ENCODE measurements around the gene ZNF599. TPM values are rescaled to one million over a fixed set of nuclear protein-coding genes. Genes with fewer than 3 reads are reported as not detected.

The ZNF599 gene
- 5.7 and 9.0 TPM in 2 replicates for total RNA-seq (ENCODE audit: low replicate concordance)
- long read RNA-seq, partial matches to known transcripts: 0 of 5 reads
- long read RNA-seq, other reads (novel, unspliced or antisense): 0 of 5 reads

GRCh38 chr19:34772697-34773554 lies at the start of gene ZNF599:
Gene ZNF599 (minus strand): TSS chr19:34773215. CDS start chr19:34772841, 374 bp downstream.
- Mint-ChIP-seq H3K9me3 (peaks cover 6% of the 10 kb centered on the region), H3K4me3 (peak within 1 kb of the TSS; percentile 97), H3K36me3 (peaks cover 9% of the 10 kb centered on the region), H3K4me1 (ENCODE audit: unreplicated experiment) (peaks cover 13% of the 10 kb centered on the region), H3K27ac (peak within 1 kb of the TSS; percentile 84), H3K27me3 (peaks cover 13% of the 10 kb centered on the region)
- peak; percentile 88 for DNase-seq (ENCODE audit: extremely low spot score, unreplicated experiment)
- TF ChIP-seq, protein P1, sequence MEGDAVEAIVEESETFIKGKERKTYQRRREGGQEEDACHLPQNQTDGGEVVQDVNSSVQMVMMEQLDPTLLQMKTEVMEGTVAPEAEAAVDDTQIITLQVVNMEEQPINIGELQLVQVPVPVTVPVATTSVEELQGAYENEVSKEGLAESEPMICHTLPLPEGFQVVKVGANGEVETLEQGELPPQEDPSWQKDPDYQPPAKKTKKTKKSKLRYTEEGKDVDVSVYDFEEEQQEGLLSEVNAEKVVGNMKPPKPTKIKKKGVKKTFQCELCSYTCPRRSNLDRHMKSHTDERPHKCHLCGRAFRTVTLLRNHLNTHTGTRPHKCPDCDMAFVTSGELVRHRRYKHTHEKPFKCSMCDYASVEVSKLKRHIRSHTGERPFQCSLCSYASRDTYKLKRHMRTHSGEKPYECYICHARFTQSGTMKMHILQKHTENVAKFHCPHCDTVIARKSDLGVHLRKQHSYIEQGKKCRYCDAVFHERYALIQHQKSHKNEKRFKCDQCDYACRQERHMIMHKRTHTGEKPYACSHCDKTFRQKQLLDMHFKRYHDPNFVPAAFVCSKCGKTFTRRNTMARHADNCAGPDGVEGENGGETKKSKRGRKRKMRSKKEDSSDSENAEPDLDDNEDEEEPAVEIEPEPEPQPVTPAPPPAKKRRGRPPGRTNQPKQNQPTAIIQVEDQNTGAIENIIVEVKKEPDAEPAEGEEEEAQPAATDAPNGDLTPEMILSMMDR (conservative IDR thresholded peaks at IDR 0.05): no peak

DNA sequence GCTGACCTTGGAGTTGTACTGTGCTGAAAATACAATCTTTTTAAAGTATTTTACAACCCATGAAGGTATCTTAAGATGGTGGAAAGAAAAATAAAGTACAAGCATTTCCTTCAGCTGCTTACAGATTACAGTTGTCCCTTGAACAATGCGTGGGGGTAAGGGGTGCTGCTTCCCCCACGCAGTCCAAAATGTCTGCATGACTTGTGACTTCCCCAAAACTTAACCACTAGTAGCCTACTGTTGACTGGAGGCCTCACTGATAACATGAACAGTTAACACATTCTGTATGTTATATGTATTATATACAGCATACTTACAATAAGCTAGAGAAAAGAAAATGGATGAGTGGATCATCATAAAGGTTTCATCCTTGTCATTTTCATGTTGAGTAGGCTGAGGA lies 45.3 kb upstream of the ZNF599 start:
- H3K4me3 Mint-ChIP-seq: no peak overlapping the region
- H3K27ac Mint-ChIP-seq: no peak overlapping the region
- H3K9me3 Mint-ChIP-seq: no peaks in the 10 kb centered on the region
- TF ChIP-seq, protein P1 (conservative IDR thresholded peaks at IDR 0.05): no peak
- no peak for DNase-seq (ENCODE audit: extremely low spot score, unreplicated experiment)
- H3K27me3 Mint-ChIP-seq: no peaks in the 10 kb centered on the region
- no peaks in the 10 kb centered on the region for H3K36me3 Mint-ChIP-seq
- H3K4me1 Mint-ChIP-seq (ENCODE audit: unreplicated experiment): no peaks in the 10 kb centered on the region

- DNase-seq (ENCODE audit: extremely low spot score, unreplicated experiment): no peak
- TF ChIP-seq, protein P1 (conservative IDR thresholded peaks at IDR 0.05): no peak
- H3K27me3 Mint-ChIP-seq: no peaks in the 10 kb centered on the region
- H3K36me3 Mint-ChIP-seq: no peaks in the 10 kb centered on the region
- H3K4me1 Mint-ChIP-seq (ENCODE audit: unreplicated experiment): no peaks in the 10 kb centered on the region
- no peak overlapping the region for H3K4me3 Mint-ChIP-seq
- H3K27ac Mint-ChIP-seq: no peak overlapping the region
- no peaks in the 10 kb centered on the region for H3K9me3 Mint-ChIP-seq
Measured at GRCh38 chr19:34816708-34817107, 43.7 kb upstream of the ZNF599 start.

DNA sequence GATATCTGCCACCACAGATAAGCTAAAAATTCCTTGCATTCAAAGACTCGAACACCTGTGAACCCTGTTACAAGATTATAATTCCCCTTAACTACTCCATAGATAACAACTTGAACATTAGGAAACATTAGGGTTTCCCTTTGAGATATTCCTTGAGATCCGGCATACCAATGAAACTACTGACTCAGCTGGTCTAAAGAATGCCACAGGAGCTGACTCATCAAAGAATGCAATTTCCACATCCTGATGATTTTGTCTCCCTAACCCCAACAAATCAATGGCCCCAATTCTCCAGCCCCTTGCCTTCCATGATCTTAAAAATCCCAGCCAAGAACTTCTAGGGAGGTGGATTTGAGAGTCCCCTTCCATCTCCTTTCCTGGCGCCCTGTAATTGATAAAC lies 35.6 kb upstream of the ZNF599 start:
- H3K27ac Mint-ChIP-seq: no peak overlapping the region
- no peaks in the 10 kb centered on the region for H3K4me1 Mint-ChIP-seq (ENCODE audit: unreplicated experiment)
- TF ChIP-seq, protein P1 (conservative IDR thresholded peaks at IDR 0.05): no peak
- DNase-seq (ENCODE audit: extremely low spot score, unreplicated experiment): no peak
- peaks cover 7% of the 10 kb centered on the region for H3K9me3 Mint-ChIP-seq
- peaks cover 4% of the 10 kb centered on the region for H3K27me3 Mint-ChIP-seq
- no peaks in the 10 kb centered on the region for H3K36me3 Mint-ChIP-seq
- H3K4me3 Mint-ChIP-seq: no peak overlapping the region

DNA sequence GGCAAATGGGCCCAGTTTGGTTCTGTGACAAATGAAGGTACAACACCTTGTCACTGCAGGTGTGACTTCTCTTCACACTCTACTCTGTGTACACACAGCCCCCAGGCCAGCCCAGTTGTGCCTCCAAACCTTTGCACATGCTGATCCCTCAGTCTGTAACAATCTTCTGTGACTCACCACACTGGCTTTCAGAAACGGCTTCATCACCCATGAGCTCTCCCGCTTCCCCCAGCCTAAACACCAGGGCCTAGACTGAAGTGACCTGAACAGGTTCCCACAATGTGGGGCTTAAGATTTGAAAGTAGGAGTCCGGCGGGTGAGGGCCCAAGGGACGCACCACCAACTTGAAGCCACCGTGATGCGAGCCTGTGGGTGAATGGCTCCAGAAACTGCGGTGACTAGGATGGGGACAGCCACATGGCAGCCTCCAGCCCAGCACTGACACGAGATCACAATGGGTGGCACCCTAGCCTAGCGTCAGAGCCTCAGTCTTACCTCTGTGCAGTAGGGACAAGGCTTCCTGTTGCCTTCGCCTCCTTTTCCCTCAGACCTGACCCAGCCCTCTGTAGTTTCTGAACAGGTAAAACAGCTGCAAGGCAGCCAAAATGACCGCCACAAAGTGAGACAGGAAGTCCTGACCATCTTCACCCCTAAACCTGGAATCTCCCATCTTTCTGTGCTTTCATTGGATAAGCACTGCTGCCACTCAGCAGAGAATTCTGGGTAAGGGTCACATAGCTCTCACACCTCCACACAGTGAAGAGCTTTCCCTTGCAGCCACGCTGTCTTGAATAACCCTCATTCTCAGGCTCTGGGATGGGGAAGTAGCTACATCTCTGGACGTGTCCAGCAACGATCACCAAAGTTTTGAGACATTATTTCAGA lies 34.2 kb upstream of the ZNF599 start:
- peaks cover 7% of the 10 kb centered on the region for H3K9me3 Mint-ChIP-seq
- no peaks in the 10 kb centered on the region for H3K36me3 Mint-ChIP-seq
- no peak for DNase-seq (ENCODE audit: extremely low spot score, unreplicated experiment)
- no peaks in the 10 kb centered on the region for H3K4me1 Mint-ChIP-seq (ENCODE audit: unreplicated experiment)
- no peak overlapping the region for H3K27ac Mint-ChIP-seq
- H3K27me3 Mint-ChIP-seq: peaks cover 4% of the 10 kb centered on the region
- TF ChIP-seq, protein P1 (conservative IDR thresholded peaks at IDR 0.05): no peak
- no peak overlapping the region for H3K4me3 Mint-ChIP-seq

Data from type B pancreatic cell (in vitro differentiated cells).